Measurements from ENCODE around the gene GLG1. TPM values are rescaled to one million over a fixed set of nuclear protein-coding genes. Genes with fewer than 3 reads are reported as not detected.

Gene GLG1
- total RNA-seq, 3 donors from 2014 or later = 116 to 197 (median 123) TPM

DNA sequence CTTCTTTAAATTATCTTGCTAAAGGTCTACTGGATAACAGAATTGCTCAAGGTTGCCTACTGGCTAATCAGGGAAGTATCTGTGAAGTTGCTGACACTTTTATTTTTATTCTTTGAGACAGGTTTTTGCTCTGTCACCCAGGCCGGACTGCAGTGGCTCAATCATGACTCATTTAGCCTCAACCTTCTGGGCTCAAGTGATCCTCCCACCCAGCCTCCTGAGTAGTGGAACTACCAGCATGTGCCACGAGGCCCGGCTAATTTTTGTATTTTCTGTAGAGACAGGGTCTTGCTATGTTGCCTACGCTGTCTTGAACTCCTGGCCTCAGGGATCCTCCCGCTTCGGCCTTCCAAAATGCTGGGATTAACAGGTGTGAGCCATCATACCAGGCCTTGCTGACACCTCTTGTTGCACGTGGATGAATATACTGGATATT is 43.1 kb downstream of the GLG1 start:
- intact Hi-C loops (cut with DNase I; ENCODE audit: low total_unique reads) = no loop called here
- no peaks in the 10 kb centered on the region for H3K9me3 ChIP-seq
- H3K27me3 ChIP-seq = no peaks in the 10 kb centered on the region
- H3K4me1 ChIP-seq = no peaks in the 10 kb centered on the region
- H3K36me3 ChIP-seq = no peaks in the 10 kb centered on the region
- TF ChIP-seq POLR2AphosphoS5 (IDR thresholded peaks at IDR 0.05) (no peak), POLR2A (IDR thresholded peaks at IDR 0.05) (no peak)
- TF ChIP-seq, protein P1, sequence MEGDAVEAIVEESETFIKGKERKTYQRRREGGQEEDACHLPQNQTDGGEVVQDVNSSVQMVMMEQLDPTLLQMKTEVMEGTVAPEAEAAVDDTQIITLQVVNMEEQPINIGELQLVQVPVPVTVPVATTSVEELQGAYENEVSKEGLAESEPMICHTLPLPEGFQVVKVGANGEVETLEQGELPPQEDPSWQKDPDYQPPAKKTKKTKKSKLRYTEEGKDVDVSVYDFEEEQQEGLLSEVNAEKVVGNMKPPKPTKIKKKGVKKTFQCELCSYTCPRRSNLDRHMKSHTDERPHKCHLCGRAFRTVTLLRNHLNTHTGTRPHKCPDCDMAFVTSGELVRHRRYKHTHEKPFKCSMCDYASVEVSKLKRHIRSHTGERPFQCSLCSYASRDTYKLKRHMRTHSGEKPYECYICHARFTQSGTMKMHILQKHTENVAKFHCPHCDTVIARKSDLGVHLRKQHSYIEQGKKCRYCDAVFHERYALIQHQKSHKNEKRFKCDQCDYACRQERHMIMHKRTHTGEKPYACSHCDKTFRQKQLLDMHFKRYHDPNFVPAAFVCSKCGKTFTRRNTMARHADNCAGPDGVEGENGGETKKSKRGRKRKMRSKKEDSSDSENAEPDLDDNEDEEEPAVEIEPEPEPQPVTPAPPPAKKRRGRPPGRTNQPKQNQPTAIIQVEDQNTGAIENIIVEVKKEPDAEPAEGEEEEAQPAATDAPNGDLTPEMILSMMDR (IDR thresholded peaks at IDR 0.05) = no peak
- DNase-seq (ENCODE audit: low spot score in 2 of 2) = no peak
- no peak overlapping the region for H3K27ac ChIP-seq
- H3K4me3 ChIP-seq = no peak overlapping the region

DNA sequence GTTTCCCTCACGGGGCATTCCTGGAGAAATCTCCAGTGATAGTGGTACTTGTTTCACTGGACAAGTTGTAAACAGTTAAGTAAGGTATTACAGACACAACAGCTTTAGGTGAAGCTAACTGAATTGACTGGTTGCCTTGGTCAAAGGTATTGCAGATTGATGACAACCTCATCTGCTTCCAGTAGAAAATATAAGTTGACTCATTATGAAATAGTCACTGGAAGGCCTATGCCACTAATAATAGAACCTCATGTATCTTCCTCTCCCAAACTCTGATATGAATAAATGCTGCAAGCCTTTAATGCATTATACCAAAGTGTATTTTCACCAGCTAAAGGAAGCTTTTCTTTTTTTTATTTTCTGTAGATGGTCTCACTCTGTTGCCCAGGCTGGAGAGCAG is 44.8 kb downstream of the GLG1 start:
- intact Hi-C loops (cut with DNase I; ENCODE audit: low total_unique reads) = no loop called here
- Histone ChIP-seq H3K9me3 (no peaks in the 10 kb centered on the region), H3K27ac (no peak overlapping the region), H3K4me1 (no peaks in the 10 kb centered on the region), H3K27me3 (no peaks in the 10 kb centered on the region), H3K4me3 (no peak overlapping the region), H3K36me3 (no peaks in the 10 kb centered on the region)
- no peak for DNase-seq (ENCODE audit: low spot score in 2 of 2)
- no peak for TF ChIP-seq POLR2AphosphoS5 (IDR thresholded peaks at IDR 0.05)
- TF ChIP-seq POLR2A (IDR thresholded peaks at IDR 0.05) = no peak
- TF ChIP-seq, protein P1 (IDR thresholded peaks at IDR 0.05) = no peak

DNA sequence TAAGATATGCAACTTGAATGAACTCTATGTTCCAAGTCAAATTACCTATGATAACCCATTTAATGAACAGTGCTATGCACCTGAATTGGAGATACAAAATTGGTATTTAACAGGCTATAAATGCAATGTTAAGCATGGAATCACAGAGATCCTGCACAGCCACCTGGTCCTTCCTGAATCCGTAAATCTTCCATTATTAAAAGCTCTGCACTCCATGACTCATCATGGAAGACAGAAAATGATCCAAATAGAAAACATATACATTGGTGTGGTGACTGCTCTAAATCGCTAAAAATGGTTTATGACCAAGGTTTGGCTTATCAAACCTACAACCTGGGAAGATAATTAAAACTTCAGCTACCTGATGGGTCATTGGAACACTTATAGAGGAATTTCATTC is 45.3 kb downstream of the GLG1 start:
- DNase-seq (ENCODE audit: low spot score in 2 of 2) = no peak
- Histone ChIP-seq H3K27me3 (no peaks in the 10 kb centered on the region), H3K4me1 (no peaks in the 10 kb centered on the region), H3K4me3 (no peak overlapping the region), H3K27ac (no peak overlapping the region), H3K9me3 (no peaks in the 10 kb centered on the region), H3K36me3 (no peaks in the 10 kb centered on the region)
- intact Hi-C loops (cut with DNase I; ENCODE audit: low total_unique reads) = no loop called here
- TF ChIP-seq, protein P1 (IDR thresholded peaks at IDR 0.05) = no peak
- no peak for TF ChIP-seq POLR2A (IDR thresholded peaks at IDR 0.05)
- no peak for TF ChIP-seq POLR2AphosphoS5 (IDR thresholded peaks at IDR 0.05)

DNA sequence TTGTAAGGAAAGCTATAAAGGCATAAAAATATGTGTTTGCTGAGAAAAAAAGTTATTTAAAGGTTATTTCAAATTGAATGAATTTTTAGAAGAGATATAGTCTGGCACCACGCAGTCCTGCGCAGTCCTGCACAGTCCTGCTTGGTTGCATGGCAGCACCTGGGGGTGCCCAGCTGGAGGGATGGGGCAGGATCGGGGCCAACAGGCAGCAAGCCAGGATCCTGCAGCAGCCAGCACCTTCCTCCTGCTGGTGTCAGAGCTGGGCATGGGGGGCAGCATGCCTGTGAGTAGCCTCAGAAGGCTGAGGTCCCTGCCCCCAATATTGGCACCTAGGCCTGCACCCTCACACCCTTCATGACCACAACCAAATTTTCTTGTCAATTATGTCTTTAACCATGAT is 46.0 kb downstream of the GLG1 start:
- no peak overlapping the region for H3K27ac ChIP-seq
- no peak for TF ChIP-seq POLR2A (IDR thresholded peaks at IDR 0.05)
- TF ChIP-seq POLR2AphosphoS5 (IDR thresholded peaks at IDR 0.05) = no peak
- TF ChIP-seq, protein P1 (IDR thresholded peaks at IDR 0.05) = no peak
- no peaks in the 10 kb centered on the region for H3K9me3 ChIP-seq
- H3K36me3 ChIP-seq = no peaks in the 10 kb centered on the region
- H3K4me3 ChIP-seq = no peak overlapping the region
- H3K4me1 ChIP-seq = no peaks in the 10 kb centered on the region
- DNase-seq (ENCODE audit: low spot score in 2 of 2) = no peak
- intact Hi-C loops (cut with DNase I; ENCODE audit: low total_unique reads) = no loop called here
- no peaks in the 10 kb centered on the region for H3K27me3 ChIP-seq

- Histone ChIP-seq H3K4me3 (no peak overlapping the region), H3K36me3 (no peaks in the 10 kb centered on the region), H3K4me1 (no peaks in the 10 kb centered on the region), H3K27ac (no peak overlapping the region), H3K27me3 (no peaks in the 10 kb centered on the region), H3K9me3 (no peaks in the 10 kb centered on the region)
- no peak for TF ChIP-seq POLR2A (IDR thresholded peaks at IDR 0.05)
- TF ChIP-seq, protein P1 (IDR thresholded peaks at IDR 0.05) = no peak
- TF ChIP-seq POLR2AphosphoS5 (IDR thresholded peaks at IDR 0.05) = no peak
- intact Hi-C loops (cut with DNase I; ENCODE audit: low total_unique reads) = no loop called here
- DNase-seq (ENCODE audit: low spot score in 2 of 2) = no peak
Measured at GRCh38 chr16:74558873-74559272, 48.0 kb downstream of the GLG1 start.

All from breast epithelium (tissue), 4 donors.